HG03378 (cell line): ENCODE measurements around the gene PRKAB1.
A peak's percentile ranks its signal among the peaks of the same experiment; 100 is the strongest.
"Not testable (repeated sequence)": the region's sequence is repeated elsewhere in the genome, so short reads cannot be mapped to it uniquely, and the experiment has no call there.

Source experiments
- ATAC-seq: cut with Tn5 transposase; IDR thresholded peaks from one replicate; pipeline ENCODE4 v1.9.1; 2021; ENCODE audit warnings: mild to moderate bottlenecking, moderate library complexity; ENCODE audit not compliant: unreplicated experiment

Gene PRKAB1, protein sequence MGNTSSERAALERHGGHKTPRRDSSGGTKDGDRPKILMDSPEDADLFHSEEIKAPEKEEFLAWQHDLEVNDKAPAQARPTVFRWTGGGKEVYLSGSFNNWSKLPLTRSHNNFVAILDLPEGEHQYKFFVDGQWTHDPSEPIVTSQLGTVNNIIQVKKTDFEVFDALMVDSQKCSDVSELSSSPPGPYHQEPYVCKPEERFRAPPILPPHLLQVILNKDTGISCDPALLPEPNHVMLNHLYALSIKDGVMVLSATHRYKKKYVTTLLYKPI

DNA sequence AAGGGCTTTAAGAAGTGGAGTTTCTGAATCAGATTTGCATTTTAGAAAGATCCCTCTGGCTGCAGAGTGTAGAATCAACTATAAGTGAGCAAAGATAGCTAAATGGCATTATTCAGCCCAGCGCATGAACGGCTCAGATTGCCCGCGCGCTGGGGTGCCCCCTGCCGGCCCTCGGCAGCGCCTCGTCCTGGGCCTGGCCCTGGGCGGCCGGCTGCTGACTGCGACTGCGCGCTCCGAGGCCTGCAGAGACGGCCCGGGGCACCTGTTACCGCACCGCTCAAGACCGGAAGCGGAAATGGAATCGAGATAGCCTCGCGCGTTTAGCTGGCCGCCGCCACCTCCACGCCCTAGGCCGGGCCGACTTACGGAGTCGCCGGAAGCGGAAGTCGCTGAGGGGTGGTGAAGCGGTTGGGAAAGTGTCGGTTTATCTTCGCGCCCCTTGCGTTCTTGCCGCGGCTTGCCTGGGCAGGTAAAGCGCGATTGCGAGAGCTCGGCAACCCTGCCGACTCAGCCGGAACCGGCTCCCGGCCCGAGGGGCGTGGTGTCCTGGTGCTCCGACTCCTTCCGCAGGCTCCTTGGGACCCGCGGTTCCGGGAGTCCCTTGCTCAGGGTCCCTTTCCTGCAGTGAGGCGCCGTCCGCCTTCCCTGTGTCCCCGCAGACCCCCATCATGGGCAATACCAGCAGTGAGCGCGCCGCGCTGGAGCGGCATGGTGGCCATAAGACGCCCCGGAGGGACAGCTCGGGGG is at the start of gene PRKAB1:
Gene PRKAB1 (plus strand): TSS at position 557 of the 747 bp plus-strand sequence. CDS start 112 bp downstream, at position 669.
- ATAC-seq: peak; percentile 88

DNA sequence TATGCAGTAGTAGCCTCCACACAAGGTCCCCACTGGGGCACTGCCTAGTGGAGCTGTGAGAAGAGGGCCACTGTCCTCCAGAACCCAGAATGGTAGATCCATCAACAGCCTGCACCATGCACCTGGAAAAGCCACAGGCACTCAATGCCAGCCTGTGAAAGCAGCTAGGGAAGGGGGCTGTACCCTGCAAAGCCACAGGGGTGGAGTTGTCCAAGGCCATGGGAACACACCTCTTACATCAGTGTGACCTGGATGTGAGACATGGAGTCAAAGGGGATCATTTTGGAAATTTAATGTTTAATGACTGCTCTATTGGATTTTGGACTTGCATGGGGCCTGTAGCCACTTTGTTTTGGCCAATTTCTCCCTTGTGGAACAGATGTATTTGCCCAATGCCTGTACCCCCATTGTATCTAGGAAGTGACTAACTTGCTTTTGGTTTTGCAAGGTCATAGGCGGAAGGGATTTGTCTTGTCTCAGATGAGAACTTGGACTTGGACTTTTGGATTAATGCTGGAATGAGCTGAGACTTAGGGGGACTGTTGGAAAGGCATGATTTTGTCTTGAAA is 49.5 kb upstream of the PRKAB1 start:
- ATAC-seq: not testable (repeated sequence)

DNA sequence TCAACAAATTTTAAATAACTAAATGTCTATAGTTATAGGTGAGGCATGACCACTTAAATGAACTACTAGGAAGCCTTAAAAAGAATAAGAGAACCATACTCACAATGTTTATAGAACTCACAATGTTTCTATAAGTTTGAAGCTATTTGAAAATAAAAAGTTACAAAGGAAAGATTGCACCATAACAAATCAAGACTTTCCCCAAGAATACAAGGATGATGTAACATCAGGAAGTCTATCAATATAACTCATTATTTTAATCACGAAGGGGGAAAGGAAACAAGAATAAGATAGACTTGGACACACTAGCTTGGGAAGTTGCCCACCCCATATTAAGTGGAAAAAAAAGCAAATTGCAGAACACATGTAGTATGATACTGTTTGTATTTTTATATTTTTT is 47.4 kb upstream of the PRKAB1 start:
- ATAC-seq: no peak

DNA sequence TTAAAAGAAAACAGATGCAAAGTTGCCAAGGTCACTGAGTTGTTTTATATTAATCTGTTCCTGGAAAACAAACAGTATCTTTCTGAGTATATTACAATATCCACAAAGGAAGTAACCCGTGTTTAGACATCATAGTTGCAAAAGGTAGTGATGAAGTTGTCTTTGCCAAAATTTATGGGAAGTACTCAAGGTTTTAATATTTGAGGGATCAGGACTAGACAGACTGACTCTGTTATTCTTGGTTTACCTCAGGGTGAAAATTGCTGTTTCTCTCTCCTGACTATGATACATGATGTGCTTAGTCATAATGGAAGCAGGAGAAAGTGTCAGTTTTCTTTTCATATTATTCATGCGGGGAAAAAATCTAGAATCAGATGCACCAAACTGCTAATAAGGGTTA is 46.1 kb upstream of the PRKAB1 start:
- no peak for ATAC-seq

DNA sequence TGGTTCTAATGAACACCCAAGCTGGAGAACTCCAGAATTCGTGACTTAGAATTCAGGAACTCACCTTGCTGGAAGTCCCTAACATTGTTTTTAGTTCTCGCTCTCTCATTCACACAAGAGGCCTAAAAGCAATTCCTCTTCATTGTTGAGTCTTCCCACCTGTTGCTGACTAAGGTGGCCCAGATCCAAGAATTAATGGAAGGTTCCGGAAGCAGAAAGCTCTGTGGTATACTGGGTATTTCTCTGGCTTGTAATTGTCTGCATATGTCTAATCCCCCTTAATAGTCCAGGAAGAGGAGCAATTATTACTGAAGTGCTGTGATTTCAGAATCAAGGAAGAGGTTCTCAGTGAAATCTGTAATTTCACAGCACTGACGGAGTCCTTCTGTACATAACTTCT is 43.0 kb upstream of the PRKAB1 start:
- ATAC-seq: no peak

DNA sequence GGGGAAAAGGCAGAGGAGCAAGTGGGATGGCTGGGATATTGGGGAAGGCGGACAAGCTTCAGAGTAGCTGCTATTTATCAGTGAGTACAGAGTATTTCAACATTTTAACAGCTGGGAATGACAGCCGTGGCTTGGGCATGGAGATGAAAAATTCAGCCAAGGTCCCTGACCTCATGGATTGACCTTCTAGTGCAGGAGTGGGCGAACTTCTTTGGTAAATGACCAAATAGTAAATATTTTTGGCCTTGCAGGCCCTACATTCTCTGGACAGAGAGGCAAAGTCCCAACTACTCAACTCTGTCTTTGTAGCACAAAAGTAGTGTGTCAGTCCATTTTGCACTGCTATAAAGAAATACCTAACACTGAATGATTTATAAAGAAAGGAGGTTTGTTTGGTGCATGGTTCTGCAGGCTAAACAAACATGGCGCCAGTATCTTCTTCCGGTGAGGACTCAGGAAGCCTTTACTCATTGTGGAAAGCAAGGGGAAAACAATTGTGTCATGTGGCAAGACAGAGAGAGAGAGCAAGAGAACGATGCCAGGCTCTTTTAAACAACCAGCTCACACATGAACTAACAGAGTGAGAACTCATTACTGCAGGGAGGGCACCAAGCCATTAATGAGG is 40.8 kb upstream of the PRKAB1 start:
- ATAC-seq: no peak

DNA sequence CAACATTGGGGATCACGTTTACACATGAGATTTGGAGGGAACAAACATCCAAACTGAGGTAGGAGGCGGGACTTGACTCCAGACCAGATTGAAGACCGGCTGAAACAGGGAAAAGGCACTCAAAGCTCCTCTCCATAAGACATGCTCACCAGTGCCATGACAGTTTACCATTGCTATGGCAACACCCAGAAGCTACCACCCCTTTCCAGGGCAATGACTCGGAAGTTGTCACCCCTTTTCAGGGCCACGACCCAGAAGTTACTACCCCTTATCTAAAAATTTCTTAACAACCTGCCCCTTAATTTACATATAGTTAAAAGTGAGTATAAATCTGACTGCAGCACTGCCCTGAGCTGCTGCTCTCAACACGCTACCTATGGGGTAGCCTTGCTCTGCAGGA is 40.2 kb upstream of the PRKAB1 start:
- no peak for ATAC-seq

DNA sequence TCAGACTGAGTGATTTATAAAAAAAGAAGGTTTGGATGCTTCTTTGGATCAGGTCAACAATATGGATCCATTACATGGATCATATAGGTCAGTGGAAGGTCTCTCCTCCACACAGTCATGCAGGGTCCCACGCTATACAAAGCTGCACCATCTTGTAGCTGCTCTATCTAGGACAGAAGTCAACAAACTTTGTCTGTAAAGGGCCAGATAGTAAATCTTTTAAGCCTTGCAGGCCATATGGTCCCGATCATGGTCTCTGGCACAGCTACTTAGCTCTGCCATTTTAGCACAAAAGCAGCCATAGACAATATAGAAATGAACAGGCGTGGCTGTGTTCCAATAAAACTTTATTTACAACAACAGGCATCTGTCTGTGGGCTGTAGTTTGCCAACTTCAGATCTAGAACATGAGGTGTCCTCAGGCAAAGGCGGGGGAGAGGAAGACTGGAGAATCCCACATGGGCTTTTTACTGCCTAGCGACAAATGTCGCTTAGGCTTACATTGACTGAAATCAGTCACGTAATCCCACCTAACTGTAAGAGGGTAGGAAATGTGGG is 37.6 kb upstream of the PRKAB1 start:
- no peak for ATAC-seq

DNA sequence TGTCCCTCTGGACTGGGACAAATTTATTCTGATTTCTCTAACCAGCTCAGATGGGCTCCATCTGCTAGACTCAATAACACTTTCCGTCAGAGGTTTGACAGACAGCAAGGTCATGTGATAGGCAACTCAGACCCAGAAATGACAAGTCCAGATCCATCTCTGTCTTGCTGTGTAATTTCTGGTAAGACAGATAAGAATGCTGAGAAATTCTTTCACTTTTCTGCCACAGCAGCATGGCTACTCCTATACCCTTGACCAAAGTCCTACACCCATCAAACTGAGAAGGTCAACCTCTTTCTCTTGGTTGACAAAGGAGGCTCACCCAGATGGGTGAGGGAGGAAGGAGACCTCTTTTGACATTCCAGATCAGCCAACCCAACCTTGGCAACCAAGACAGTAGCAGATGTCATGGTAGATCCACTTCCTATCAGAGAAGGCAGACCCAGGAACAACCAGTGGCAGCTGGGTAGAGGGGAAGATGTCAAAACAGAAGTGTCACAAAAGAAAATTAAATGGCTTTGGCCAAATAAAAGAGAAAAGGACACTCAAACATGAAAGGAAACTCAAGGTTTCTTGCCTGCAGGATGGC is 36.9 kb upstream of the PRKAB1 start:
- no peak for ATAC-seq

DNA sequence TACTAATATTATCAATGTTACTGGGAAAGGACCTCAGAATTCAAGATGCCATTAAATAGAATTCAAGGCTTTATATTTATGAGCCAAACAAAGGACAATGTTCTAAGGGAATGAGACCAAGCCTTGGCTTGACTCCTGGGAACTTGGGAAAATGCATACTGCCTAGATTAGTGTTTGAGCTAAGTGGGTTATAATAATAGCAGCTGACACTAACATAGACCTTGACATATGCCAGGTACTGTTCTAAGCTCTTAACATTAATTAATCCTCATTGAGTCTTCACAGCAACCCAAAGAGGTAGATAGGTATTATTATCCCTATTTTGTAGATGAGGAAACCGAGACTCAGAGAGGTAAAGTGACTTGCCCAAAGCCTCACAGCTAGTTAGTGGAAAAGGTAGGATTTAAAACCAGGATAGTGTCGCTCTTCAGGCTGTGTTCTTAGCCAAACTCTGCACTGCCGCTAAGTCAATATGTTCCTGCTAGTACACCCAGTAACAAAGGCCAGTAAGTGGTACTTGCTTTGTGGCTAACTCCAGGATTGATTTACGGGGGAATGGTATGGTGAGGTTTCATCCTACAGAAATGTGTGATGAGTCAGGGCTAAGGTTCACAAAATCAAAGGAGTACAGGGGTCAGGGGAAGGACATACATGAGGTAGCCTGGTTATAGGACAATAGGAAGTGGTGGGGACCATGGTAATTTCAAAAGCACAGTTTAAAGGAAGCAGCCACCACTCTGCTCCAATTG is 35.8 kb upstream of the PRKAB1 start:
- no peak for ATAC-seq

DNA sequence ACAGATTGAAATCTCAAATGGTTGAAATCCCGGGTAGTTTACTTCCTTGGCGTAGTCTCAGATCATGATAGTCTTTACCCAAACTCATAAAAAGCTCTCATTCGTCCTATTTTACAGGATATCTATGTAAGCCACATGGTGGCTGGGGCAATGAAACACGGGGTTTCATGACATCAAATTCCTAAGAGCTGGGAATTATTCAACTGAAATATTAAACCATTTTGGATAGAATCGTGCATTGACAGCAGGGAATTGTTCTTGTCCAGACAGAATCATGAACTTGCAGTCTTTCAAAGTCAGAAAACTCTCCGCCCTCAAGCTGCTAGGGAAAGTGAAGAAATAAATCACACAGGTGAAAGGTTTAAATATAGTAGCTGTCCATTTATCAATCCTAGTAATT is 33.2 kb upstream of the PRKAB1 start:
- no peak for ATAC-seq

DNA sequence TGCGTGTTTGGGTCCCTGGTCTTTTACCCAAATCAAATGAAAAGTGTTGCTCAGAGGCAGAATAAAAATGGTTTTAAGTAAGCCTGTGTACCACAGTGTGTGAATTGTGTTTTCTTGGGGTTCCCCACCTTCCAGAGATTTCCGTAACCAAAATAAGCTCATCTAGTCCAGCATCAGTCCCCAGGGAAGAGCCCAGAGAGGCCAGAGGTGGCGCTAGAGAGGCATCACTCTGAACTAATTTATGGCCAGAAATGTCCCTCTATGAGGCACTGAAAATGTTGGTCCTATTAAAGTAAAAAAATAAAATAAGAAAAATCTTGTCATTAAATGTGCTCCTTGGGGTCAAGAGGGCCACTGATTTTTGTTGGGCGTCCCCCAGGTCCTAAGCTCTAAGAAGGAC is 24.9 kb upstream of the PRKAB1 start:
- ATAC-seq: no peak

DNA sequence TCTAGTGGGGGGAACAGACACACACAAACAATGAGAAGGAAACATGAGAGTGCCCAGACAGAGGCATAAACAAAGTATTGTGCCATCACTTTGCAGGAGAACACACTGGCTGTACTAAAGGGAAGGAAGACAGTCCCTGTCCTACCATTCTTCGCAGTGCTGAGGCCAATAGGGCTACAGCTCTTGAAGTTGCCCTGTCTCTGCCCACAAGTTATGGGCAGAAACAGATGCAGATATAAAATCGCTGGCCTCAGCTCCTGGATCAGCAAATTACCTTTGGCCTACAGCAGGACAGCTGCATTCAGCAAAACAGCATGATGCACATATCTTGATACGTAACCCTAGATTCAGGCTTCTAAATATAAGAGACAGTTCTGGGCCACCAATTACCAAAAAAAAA is 23.0 kb upstream of the PRKAB1 start:
- ATAC-seq: no peak

DNA sequence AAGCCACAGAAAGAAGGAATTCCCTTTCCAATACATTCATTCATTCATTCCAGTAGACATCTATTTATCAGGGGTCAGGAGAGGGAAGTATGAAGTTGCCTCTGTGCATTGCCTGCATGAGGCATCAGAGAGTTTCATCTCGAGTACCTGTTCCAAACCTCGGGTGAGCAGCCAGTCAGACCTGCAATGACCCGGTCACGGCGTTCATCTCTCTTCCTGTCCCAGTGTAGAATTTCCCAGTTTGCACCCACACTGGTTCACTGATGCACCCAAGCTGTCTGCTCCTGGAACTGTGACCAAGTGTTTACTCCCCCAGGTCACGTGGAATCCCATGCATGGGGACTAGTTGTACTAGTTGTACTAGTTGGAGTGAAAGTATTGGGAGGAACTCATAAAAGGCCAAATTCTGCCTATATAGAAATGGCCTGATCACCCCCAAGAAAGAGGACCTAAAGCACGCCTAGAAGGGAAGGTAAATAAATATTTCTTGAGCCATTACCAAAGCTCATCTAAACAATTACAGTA is 22.3 kb upstream of the PRKAB1 start:
- no peak for ATAC-seq

DNA sequence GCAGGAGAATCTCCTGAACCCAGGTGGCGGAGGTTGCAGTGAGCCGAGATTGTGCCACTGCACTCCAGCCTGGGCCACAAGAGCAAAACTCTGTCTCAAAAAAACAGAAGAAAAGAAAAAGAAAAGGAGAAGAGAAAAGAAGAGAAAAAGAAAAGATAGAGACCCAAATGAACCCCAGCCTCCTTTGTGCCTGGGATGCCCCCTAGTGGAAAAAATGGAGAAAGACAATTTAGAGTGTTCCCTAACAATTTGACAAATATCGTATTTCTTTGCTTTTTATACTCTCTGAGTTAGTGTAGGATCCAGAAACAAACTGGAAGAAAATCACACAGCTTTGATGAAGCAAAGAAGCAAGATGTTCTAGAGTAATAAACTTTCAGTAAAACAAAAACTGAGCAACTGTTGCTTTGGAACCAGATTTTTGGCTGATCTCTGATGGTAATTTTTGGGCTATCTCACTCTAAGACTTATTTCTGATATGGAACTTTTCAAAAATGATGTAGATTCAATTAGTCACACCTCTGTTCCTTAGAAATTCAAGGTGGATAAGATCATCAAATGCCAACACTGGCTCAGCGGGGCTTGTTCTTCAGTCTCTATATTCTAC is 18.6 kb upstream of the PRKAB1 start:
- ATAC-seq: no peak

DNA sequence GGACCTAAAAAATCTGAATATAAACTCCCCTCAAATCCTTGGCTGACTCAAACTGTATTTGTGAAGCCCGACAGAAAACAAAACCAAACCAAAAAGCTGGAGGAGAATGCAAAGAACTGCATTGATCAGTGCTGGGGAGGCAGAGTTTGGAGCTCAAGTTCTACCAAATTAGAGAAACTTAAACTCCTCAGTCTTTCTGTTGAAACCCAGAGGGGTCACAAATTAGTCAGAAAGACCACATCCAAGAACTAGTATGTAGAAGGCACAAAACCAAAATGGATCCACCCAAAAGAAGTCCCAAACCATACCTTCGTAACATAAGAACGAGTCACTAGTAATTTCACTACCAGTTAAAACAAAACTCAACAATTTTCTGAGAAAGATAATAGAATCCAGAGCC is 15.3 kb upstream of the PRKAB1 start:
- no peak for ATAC-seq

DNA sequence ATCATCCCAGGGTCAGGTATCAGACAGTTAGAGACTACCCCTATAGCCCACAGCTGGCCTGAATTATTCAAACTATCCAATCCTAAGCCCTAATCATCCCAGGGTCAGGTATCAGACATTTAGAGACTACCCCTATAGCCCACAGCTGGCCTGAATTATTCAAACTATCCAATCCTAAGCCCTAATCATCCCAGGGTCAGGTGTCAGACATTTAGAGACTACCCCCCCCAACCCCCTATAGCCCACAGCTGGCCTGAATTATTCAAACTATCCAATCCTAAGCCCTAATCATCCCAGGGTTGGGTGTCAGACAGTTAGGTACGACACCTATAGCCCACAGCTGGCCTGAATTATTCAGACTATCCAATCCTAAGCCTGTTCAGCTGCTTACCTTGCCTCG is 10.9 kb upstream of the PRKAB1 start:
- not testable (repeated sequence) for ATAC-seq

DNA sequence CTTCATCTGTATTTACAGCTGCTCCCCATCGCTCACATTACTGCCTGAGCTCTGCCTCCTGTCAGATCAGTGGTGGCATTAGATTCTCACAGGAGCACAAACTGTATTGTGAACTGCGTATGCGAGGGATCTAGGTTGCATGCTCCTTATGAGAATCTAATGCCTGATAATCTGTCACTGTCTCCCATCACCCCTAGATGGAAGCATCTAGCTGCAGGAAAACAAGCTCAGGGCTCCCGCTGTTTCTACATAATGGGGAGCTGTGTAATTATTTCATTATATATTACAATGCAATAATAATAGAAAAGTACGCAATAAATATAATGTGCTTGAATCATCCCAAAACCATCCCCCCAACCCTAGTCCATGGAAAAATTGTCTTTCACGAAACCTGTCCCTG is 9.8 kb upstream of the PRKAB1 start:
- not testable (repeated sequence) for ATAC-seq

DNA sequence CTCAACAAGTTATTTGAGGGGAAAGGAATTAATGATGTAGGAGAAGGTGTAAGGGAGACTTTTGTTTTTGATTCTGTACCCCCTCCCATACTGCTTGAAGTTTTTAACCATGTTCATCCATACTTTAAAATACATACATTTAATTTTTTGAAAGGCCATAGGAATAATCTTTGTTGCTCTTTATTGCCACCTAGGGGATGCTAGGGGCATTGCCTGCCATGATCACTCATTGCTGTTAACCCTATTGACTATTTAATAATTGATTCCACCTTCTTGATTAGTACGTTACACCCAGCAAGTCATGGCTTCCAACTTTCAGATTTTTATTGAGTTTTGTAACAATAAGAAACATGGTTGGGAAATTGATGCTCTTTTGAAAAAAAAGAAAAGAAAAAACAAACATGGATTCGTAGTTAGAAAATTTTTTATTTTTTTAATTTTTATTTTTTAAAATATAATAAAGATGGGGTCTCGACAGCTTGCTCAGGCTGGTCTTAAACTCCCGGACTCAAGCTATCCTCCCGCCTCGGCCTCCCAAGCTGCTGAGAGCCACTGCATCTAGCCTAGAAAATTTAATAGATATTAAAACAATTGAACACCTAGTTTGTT is 8.5 kb upstream of the PRKAB1 start:
- ATAC-seq: no peak
